GM21737 (cell line): ENCODE data around the gene ADGRA1.
"Not testable (repeated sequence)": the region's sequence is repeated elsewhere in the genome, so short reads cannot be mapped to it uniquely, and the experiment has no call there.

Experiments used
- ATAC-seq: cut with Tn5 transposase; IDR thresholded peaks from one replicate; pipeline ENCODE4 v1.9.1; 2021; ENCODE audit warnings: mild to moderate bottlenecking, moderate library complexity; ENCODE audit not compliant: unreplicated experiment

The ADGRA1 gene

GRCh38 chr10:133110133-133110532, 22.4 kb downstream of the ADGRA1 start:
- no peak for ATAC-seq

GRCh38 chr10:133110609-133111275, 23.0 kb downstream of the ADGRA1 start:
- ATAC-seq: no peak

GRCh38 chr10:133111640-133112039, 23.9 kb downstream of the ADGRA1 start:
- ATAC-seq: not testable (repeated sequence)

DNA sequence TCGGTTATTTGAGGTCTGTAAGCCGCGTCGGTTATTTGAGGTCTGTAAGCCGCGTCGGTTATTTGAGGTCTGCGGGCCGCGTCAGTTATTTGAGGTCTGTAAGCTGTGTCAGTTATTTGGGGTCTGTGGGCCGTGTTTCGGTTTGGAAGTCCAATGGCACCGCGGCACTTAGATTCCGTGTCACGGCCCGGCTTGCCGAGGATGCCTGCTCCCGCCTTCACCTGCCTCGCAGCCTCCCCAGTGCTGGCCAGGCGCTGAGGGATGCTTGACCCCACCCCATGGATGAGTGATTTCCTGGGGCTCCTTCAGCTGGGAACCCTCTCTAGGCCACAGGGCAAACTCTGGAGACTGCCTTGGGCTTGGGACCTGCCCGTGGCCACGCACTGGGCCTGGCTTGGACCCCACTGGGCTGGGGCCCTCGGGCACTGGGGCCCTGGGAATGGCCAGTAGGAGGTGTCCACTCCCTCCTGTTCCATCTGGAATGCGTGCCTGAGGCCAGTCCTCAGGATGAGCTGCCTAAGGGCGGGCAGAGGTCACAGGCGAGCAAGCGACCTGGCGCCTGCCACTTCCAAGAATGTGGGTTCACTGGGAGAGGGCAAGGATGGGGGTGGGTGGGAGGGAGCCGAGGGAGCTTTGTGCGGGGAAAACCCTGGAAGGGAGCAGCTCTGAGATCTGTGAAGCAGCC, 25.6 kb downstream of the ADGRA1 start:
- ATAC-seq: no peak

DNA sequence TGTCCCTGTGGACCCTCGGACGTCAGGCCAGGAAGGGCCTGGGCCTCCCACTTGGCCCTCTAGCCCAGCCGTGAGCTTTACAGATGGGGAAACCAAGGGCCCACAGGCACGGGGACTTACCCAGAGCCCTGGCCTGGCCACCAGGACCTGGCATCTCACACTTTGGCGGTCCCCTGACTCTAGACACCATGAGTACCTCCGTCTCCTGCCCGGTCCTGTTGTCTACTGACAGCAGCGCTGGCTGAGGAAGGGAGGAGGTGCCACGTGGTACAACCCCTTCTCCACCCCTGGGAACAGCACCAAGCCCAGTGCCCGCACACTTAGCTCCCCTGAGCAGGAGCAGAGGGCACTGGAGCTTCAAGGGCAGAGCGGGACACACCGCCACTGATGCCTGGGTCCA, 26.1 kb downstream of the ADGRA1 start:
- no peak for ATAC-seq

DNA sequence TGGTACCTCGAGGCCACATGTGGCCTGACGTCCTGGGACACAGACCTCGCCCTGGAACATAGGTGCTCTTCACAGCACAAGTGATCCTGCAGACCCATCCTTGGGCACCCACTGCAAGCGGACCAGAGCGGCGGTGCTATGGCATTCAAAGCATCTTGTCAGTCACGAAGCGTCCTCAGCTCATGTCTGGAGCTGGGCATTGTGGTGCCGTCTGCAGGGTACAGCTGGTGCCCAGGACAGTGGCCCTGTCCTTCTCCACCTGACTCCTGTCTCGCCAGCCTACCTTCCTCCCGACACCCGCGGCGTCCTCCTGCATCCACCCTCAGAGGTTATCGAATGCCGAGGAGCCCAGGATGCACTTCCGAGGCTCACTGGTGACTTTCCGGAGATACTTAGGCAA, 26.5 kb downstream of the ADGRA1 start:
- ATAC-seq: no peak

DNA sequence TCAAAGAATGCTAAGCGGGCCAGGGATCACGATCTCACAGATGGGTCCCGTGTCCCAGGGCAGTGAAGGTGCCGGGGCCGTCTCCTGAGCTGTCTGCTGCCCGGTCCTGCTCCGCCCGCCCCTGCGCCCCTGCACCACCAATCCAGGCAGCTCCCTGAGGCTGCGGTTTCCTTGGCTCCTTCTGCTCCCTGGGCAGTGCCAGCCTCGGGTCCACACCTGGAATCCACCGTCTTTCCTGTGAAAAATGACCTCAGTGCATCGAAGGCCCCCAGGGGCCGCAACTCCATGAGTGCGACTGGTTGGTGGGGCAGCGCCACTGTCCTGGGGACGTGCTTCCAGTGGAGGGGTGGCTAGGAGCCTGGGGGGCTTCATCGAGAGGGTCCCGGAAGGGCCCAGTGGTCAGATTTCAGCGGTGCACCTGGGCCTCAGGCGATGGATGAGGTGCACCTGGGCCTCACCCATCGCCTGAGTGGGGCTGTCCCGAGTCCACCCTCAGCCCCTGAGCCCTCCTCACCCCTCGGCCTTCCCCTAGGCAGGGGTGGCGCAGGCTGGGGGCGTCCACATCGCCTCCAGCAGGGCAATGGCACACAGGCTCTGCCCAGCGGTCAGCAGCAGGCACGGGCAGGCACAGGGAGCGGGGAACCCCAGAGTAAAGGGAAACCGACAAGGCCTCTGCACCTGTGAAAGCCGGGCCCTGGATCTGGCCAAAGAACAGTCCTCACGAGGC, 27.2 kb downstream of the ADGRA1 start:
- no peak for ATAC-seq

DNA sequence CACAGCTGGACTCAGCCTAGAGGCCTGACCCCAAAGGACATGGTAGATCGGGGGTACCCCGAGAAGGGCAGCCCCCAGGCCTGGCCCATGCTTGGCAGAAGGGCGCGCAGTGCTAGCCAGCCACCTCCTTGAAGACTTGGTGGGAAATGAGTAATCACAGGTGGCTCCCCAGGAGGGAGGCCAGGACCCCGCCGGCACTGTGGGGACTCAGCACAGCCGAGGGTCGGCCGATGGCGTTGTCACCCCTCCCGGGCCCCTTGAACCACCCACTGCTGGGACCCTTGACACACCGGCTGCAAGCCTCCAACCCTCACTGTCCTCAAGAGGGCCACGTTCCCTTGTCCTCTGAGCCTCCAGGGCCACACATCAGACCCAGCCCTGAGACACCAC, 27.7 kb downstream of the ADGRA1 start:
- ATAC-seq: no peak

DNA sequence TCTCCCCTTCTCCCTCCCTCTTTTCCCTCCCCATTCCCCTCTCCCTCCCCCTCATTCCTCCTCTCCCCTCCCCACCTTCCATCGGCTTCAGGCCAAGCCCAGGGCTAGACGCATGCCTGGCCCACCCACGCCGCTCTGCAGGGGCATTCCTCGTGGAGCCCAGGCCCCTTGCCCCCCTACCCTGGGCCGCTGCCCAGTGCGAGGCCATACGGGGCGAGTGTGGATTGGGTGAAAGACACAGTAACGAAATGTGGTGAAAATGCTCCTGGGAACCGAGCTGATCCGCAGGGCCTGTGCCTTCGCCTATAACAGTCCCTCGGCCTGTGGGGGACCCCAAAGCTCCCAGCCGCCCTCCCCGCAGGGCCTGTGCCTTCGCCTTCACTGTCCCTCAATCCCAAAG, 28.3 kb downstream of the ADGRA1 start:
- no peak for ATAC-seq

DNA sequence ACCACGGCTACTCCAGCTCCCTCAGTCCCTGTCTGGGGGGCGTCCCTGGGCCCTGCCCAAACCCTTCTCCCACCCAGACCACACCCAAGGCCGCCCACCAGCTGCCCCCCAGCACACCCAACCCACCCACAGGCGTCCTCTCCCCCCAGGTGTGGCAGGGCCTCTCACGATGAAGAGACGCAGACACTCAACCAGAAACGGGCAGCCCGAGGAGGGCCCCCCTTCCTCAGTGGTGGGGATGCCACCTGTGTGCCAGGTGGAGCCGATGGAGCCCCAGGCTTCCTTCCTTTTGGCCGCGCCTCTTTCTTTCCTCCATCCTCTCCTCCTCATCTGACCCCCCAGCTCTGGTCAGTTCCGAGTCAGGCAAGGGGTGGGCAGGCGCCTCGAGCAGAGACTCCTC, 28.7 kb downstream of the ADGRA1 start:
- ATAC-seq: no peak

- ATAC-seq: no peak
These were observed 29.4 kb downstream of the ADGRA1 start for GRCh38 chr10:133117036-133117687.

GRCh38 chr10:133117688-133118071, 30.0 kb downstream of the ADGRA1 start:
- ATAC-seq: no peak

DNA sequence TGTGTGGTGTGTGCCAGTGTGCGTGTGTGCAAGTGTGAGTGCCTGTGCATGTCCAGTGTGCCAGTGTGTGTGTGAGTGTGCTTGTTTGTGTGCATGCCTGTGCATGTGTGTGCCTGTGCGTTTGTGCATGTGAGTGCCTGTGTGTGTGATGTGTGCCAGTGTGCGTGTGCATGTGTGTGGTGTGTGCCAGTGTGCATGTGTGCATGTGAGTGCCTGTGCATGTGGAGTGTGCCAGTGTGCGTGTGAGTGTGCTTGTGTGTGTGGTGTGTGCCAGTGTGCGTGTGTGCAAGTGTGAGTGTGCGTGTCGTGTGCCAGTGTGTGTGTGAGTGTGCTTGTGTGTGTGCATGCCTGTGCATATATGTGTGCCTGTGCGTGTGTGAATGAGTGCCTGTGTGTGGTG, 33.8 kb downstream of the ADGRA1 start:
- ATAC-seq: no peak

DNA sequence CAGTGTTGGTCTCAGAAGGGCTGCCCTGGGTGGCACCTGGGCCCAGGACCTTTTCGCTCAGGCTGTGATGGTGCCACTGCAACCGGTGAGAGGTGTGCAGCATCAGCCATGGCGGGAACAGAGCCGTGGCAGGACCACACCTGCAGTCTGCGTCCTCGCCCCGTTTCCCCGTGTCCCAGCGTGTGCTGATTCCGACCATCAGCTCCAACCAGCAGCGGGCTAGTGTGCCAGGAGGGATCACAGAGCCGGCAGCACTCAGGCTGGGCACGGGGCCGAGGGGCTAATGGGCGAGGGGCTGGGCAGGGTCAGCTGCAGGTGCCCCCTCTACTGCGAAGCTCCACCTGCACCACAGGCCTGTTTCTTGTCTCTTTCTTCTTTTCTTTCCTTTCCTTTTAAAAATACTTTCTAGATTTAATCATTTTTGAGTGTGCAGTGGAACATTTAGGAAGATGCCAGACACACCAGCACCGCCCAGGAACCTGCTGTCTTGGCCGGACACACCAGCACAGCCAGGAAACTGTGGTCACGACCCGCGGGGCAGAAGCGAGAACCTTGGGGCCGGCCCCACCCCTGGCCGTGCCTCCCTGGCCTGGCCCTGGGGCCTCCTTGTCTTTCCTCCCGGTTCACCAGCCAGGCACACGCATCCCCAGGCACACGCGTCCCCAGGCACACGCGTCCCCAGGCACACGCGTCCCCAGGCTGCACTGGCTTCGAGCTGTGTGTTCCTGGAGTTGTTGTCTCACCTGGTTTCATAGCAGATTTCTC, 34.6 kb downstream of the ADGRA1 start:
- no peak for ATAC-seq

- no peak for ATAC-seq
These were observed 35.5 kb downstream of the ADGRA1 start for GRCh38 chr10:133123050-133123745.

- ATAC-seq: no peak
These were observed 36.1 kb downstream of the ADGRA1 start for GRCh38 chr10:133123746-133124356.

DNA sequence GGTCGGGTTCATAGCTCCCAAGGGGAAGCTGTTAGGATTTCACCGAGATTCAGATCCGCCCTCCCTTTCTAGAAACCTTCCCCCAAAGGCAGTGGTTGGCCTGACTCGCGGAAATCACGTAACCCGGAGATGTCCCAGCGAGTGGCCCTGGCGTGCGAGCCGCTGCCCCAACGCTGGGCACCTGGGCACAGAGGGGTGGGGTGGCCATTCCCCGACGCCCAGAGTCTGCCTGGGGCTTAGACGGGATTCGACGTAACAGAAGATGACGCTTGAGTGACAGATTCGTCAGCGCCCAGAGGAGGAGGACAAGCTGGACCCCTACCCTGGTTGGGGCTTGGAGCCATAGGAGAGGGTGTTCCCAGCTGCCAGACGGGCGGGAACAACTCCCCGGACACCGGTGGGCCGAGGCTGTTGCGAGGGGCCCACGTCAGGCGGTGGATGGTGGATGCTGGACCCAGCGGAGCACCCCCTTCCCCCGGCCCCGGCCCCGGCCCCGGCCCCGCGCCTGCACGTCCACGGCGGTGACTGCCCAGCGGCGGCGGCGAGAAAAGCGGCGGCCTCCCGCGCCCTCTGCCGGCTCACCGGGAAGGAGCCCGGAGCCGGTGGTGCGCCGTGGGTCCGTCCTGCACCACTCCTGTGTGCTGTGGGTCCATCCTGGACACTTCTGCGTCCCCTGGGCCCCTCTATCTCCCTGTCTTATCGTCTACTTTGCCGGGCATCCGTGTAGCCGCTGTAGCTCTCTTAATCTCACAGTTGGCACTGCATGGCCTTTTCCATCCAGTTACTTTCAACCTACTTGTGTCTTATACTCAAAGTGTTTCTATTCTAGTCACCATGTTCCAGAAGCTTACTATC, 36.9 kb downstream of the ADGRA1 start:
- ATAC-seq: no peak

- no peak for ATAC-seq
These were observed 38.2 kb downstream of the ADGRA1 start for GRCh38 chr10:133125901-133126300.
